ENCODE measurements around the gene CNTN4.

DNA sequence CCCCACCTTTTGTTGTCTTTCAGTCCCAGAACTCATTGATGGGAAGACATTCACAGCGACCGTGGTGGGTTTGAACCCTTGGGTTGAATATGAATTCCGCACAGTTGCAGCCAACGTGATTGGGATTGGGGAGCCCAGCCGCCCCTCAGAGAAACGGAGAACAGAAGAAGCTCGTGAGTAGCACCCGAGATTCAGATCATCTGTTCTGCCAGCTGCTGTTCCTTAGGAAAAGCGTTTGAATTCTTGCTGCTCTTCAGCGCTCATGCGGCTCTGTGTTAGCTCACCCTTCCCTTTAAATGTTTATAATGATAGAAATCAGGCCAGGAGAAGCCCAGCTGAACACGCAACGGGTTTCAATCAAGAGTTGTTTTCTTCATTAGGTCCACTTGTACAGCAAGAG lies 938.5 kb downstream of the CNTN4 start:
- TF ChIP-seq POLR2A (IDR thresholded peaks at IDR 0.05), result no peak
- TF ChIP-seq CTCF (IDR thresholded peaks at IDR 0.05), result no peak

Data from body of pancreas (tissue), 4 donors.